ENCODE data around the gene NDUFV1.

DNA sequence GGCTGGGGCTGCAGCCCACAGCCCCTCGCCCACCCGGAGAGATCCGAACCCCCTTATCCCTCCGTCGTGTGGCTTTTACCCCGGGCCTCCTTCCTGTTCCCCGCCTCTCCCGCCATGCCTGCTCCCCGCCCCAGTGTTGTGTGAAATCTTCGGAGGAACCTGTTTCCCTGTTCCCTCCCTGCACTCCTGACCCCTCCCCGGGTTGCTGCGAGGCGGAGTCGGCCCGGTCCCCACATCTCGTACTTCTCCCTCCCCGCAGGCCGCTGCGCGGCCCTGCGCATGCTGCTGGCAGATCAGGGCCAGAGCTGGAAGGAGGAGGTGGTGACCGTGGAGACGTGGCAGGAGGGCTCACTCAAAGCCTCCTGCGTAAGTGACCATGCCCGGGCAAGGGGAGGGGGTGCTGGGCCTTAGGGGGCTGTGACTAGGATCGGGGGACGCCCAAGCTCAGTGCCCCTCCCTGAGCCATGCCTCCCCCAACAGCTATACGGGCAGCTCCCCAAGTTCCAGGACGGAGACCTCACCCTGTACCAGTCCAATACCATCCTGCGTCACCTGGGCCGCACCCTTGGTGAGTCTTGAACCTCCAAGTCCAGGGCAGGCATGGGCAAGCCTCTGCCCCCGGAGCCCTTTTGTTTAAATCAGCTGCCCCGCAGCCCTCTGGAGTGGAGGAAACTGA, 22.4 kb upstream of the NDUFV1 start:
- TF ChIP-seq, protein P1, sequence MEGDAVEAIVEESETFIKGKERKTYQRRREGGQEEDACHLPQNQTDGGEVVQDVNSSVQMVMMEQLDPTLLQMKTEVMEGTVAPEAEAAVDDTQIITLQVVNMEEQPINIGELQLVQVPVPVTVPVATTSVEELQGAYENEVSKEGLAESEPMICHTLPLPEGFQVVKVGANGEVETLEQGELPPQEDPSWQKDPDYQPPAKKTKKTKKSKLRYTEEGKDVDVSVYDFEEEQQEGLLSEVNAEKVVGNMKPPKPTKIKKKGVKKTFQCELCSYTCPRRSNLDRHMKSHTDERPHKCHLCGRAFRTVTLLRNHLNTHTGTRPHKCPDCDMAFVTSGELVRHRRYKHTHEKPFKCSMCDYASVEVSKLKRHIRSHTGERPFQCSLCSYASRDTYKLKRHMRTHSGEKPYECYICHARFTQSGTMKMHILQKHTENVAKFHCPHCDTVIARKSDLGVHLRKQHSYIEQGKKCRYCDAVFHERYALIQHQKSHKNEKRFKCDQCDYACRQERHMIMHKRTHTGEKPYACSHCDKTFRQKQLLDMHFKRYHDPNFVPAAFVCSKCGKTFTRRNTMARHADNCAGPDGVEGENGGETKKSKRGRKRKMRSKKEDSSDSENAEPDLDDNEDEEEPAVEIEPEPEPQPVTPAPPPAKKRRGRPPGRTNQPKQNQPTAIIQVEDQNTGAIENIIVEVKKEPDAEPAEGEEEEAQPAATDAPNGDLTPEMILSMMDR (IDR thresholded peaks at IDR 0.05; ENCODE audit: borderline replicate concordance, extremely low read depth, low read length, poor library complexity, severe bottlenecking), result no peak
- no peak for TF ChIP-seq EZH2 (IDR thresholded peaks at IDR 0.05; ENCODE audit: borderline replicate concordance, low read depth, low read length, severe bottlenecking)

Data from DND-41 (cell line).